HG02763 (cell line): ENCODE results near the gene PPP2R2C.

ENCODE experiments used
- ATAC-seq: cut with Tn5 transposase; IDR thresholded peaks from one replicate; pipeline ENCODE4 v1.9.1; 2021; ENCODE audit warnings: mild to moderate bottlenecking, moderate library complexity; ENCODE audit not compliant: unreplicated experiment

PPP2R2C gene

GRCh38 chr4:6368096-6368495 is 104.3 kb downstream of the PPP2R2C start:
- ATAC-seq = no peak

DNA sequence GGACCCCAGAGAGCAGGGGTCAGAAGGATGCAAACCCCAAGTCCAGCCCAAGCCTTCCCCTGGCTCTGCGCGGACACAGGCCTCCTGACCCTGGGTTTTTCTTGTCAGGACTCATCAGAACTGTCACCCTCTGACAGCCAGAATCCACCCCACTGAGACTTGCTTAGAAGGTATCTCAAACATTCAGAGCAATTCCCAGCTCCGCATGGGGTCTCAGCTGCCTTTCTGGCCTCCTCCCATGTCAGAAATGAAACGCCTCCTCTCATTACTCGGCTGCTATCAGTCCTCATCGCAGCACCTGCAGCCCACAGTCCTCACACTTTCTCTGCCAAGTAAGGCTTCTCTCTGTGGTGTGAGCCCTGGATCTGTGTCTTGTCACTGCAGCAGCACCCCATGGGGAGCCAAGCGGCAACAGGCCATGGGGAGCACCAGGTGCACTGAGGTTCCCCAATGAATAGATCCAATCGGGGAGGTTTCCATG is 105.0 kb downstream of the PPP2R2C start:
- ATAC-seq = no peak

GRCh38 chr4:6366581-6366980 is 105.8 kb downstream of the PPP2R2C start:
- ATAC-seq = no peak

GRCh38 chr4:6365545-6366086 is 106.8 kb downstream of the PPP2R2C start:
- ATAC-seq = no peak

DNA sequence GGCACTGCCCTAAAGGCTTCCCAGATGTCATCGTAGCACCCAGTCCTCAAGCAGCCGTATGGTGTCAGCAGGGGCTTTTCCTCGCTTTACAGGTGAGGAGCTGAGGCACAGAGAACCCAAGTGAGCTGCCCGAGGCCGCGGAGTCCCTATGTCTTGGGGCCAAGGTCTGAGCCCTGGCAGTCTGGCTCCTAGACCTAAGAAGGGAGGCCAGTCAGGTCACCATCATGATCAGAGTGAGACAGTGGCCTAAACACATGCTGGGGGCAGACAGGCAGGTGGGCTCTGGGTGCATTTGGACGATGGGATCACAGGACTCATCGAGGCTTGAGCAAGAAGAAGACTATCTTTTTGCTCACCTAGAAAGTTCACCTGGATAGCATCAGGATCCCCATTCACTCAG is 107.8 kb downstream of the PPP2R2C start:
- ATAC-seq = no peak

- no peak for ATAC-seq
Measured at GRCh38 chr4:6364146-6364545, 108.3 kb downstream of the PPP2R2C start.

GRCh38 chr4:6362896-6363295 is 109.5 kb downstream of the PPP2R2C start:
- ATAC-seq = no peak

GRCh38 chr4:6362243-6362885 is 110.0 kb downstream of the PPP2R2C start:
- ATAC-seq = no peak

DNA sequence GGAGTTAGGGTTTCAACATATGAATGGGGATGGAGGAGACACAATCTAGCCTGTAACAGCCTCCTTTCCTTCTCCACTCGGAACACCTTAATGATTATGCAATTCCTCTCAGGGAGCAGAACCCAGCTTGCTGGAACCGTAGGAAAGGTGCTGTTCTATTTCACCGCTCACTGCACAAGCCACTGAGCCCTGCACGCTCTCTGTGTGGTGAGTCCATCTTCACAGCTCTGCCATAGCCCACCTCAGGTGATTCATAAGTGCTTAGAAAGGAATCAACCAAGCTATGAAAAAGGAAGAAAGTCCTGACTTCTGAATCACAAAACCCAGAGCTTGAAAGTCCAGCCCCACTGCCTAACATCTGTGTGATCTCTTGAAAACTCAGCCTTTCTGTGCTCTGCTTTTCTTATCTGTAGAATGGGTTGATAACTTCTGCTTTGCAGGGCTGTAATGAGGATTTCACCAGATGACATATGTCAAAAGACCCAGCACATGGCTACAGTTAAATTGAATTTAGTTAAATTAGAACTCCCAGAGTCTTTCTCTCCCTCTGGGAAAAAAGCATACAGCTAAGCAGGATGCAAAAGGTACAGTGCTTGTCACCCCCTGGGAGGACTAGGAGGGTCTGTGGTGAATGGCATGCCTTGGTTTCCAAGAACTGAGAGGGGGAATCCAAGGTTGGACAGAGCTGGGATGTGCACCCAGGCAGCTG is 111.2 kb downstream of the PPP2R2C start:
- ATAC-seq = no peak

GRCh38 chr4:6360385-6360784 is 112.0 kb downstream of the PPP2R2C start:
- no peak for ATAC-seq

DNA sequence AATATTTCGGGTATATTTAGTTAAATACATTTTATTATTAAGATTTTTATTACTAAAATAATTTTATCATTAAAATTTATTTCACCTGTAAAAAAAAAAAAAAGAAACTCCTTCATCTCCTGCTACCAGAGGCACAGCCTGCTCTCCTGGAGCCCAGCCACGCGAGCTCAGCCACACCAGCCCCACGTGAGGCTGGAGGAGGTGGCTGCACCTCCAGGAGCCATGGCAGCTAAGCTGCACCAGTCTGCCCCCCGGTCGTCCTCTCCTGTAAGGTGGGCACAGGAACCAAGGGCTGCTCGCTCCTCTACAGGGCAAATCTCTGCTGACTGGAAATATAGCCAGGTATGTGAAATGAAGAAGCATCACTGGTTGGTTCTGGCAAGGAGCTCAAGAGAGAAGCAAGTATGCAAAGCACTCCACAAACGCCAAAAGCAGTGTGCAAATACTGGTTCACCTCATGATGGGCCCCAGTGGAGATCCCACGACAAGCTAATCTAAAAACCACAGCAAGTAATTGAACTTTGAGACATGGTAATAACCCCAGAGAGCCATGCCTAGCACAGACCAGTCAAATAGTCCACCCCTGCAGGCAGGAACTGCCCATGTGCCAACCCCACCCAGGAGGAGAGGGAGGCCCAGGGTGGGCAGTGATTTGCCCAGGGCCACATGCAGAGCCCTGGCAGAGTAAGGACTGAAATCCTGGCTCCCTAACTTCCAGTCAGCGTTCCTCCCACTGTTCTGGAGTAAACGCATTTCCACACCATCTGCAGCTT is 112.7 kb downstream of the PPP2R2C start:
- ATAC-seq = no peak

DNA sequence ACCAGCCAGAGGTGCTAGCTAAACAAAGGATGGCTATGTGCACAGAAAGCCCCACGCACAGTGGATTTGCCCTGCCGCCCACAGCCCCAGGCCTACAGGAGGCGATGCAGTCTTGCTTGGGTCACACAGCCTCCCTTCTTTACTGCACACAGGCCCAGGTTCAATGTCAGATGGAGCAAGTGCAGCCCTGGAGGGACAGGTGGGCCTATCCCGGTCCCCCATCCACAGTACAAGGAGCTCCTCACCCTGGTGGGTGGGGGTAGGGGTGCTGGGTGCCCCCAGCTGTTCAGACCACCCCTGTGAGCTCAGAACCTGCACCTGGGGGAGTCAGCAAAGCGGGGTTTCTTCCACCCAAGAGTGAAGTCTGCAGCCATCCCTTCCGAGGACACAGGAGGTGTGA is 114.9 kb downstream of the PPP2R2C start:
- ATAC-seq = no peak

- no peak for ATAC-seq
Measured at GRCh38 chr4:6356076-6356560, 116.3 kb downstream of the PPP2R2C start.

- no peak for ATAC-seq
Measured at GRCh38 chr4:6355052-6355451, 117.4 kb downstream of the PPP2R2C start.

GRCh38 chr4:6354626-6355025 is 117.8 kb downstream of the PPP2R2C start:
- ATAC-seq = no peak

DNA sequence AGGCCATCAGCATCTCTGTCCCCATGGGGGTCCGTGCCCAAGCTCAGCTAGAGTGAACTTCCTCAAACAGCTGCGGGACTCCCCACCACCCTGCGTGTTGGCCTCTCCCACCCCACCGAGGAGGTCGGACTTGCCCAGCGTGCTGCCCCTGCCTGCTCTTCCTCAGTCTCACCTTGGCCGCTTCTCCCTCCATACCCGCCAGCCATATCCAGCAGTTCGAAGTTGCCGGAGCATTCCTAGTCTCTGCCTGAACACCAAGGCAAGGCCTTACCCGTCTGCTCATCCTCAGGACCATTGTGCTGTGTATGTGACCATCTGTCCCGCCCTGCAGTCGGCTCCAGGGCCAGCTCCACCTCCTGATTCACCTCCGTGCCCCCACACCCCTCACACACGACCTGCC is 118.3 kb downstream of the PPP2R2C start:
- ATAC-seq = no peak

DNA sequence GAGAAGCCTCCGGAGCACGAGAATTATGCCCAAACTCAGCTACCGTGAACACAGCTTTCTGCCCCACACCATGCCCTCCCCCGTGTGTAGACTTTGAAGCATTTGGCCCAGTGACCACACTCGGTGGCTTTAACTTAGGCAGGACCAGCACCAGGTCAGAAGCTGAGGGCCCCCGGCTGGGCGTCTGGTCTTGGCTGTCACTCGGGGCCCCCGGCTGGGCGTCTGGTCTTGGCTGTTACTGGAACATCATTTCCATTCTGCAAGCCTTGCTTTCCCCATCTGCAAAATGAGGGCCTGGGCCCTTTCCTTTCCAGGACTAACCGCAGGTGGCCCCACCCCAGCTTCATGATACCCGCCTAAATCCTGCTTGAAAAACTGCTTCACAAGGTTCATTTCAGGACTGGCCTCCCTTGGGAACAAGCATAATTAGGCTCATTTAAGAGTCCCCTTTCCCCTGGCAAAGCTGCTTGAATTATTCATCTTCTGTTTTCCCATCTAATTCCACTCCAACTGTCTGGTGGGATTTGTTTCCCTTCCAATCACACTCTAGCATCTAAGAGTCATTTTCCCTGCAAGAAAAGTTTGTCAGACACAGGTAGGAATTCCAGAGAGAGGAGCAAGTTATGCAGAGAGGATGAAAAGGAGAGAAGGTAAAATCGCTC is 120.3 kb downstream of the PPP2R2C start:
- ATAC-seq = no peak

GRCh38 chr4:6351246-6352000 is 121.0 kb downstream of the PPP2R2C start:
- ATAC-seq = no peak

DNA sequence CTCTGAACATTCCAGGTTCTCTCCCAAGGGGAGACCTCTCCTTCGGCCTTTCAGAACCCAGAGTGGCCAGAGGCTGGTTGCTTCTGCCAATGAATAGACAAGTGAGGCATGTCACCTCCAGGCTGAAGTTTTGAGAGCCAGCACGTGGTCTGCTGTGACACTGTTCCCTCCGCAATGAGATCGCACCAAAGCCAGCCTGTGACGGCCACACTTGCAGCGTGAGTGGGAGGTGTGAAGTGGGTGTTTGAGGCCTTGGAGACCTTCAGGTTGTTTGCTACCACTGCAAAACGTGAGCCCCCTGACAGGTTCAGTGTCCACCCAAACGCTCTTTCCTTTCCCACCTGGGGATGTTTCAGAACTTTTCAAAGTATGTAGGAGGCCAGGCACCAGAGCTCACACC is 121.8 kb downstream of the PPP2R2C start:
- ATAC-seq = no peak
